Neural cell (in vitro differentiated cells): ENCODE data around the gene TSPAN4.

Experiments used
- EP300 ChIP-seq: fragments of 450-650 bp; conservative IDR thresholded peaks from 2 replicates; pipeline ENCODE4 v1.6.1; 2014; ENCODE audit warnings: antibody characterized with exemption, mild to moderate bottlenecking, moderate library complexity; ENCODE audit not compliant: poor library complexity, severe bottlenecking
- EZH2 ChIP-seq: fragments of 200-600, 300-800 bp; shearing (Covaris generic), sonication (generic); IDR thresholded peaks from 2 replicates; pipeline ENCODE4 v1.6.1; 2014; ENCODE audit warnings: antibody characterized with exemption, low read length, borderline replicate concordance, mild to moderate bottlenecking; ENCODE audit not compliant: insufficient read depth, poor library complexity, severe bottlenecking
- POLR2AphosphoS5 ChIP-seq: IDR thresholded peaks from 2 replicates; pipeline ENCODE4 v1.6.1; 2012
- RAD21 ChIP-seq: fragments of 450-650 bp; conservative IDR thresholded peaks from 2 replicates; pipeline ENCODE4 v1.6.1; 2014; ENCODE audit warnings: antibody characterized with exemption, mild to moderate bottlenecking, moderate library complexity
- REST ChIP-seq: IDR thresholded peaks from 2 replicates; pipeline ENCODE4 v1.6.1; 2012; ENCODE audit warnings: borderline replicate concordance
- SMC3 ChIP-seq: fragments of 450-650 bp; conservative IDR thresholded peaks from 2 replicates; pipeline ENCODE4 v1.6.1; 2014; ENCODE audit warnings: antibody characterized with exemption, mild to moderate bottlenecking, moderate library complexity; ENCODE audit not compliant: poor library complexity
- TAF1 ChIP-seq: IDR thresholded peaks from 2 replicates; pipeline ENCODE4 v1.6.1; 2012; ENCODE audit warnings: low read depth
- TF ChIP-seq, protein P1 (sequence below): fragments of 450-650 bp; IDR thresholded peaks from 2 replicates; pipeline ENCODE4 v1.5.1; 2014; ENCODE audit warnings: antibody characterized with exemption, mild to moderate bottlenecking, moderate library complexity; ENCODE audit not compliant: poor library complexity, severe bottlenecking

GRCh38 chr11:912266-912665 lies 69.6 kb downstream of the TSPAN4 start:
- TF ChIP-seq, protein P1, sequence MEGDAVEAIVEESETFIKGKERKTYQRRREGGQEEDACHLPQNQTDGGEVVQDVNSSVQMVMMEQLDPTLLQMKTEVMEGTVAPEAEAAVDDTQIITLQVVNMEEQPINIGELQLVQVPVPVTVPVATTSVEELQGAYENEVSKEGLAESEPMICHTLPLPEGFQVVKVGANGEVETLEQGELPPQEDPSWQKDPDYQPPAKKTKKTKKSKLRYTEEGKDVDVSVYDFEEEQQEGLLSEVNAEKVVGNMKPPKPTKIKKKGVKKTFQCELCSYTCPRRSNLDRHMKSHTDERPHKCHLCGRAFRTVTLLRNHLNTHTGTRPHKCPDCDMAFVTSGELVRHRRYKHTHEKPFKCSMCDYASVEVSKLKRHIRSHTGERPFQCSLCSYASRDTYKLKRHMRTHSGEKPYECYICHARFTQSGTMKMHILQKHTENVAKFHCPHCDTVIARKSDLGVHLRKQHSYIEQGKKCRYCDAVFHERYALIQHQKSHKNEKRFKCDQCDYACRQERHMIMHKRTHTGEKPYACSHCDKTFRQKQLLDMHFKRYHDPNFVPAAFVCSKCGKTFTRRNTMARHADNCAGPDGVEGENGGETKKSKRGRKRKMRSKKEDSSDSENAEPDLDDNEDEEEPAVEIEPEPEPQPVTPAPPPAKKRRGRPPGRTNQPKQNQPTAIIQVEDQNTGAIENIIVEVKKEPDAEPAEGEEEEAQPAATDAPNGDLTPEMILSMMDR = no peak
- TF ChIP-seq POLR2AphosphoS5 (no peak), EZH2 (no peak), SMC3 (no peak), EP300 (no peak), RAD21 (no peak), REST (no peak), TAF1 (no peak)
